WTC11 (cell line): ENCODE measurements around the gene LY9.

ENCODE experiments used
- USF2 ChIP-seq: sonication (generic); formaldehyde crosslinking; IDR thresholded peaks from 2 replicates; pipeline ENCODE4 v1.8.1; 2023; ENCODE audit warnings: mild to moderate bottlenecking, missing genetic modification reagents, moderate library complexity
- TF ChIP-seq, protein P1 (sequence below): fragments of 250-450 bp; sonication (Bioruptor Pico); IDR thresholded peaks from 2 replicates; pipeline ENCODE4 v2.1.2; 2022; ENCODE audit warnings: mild to moderate bottlenecking, moderate library complexity
- TF ChIP-seq, protein P2 (sequence below): fragments of 200-600 bp; IDR thresholded peaks from 2 replicates; pipeline ENCODE4 v1.8.0; 2022; ENCODE audit warnings: antibody characterized with exemption

DNA sequence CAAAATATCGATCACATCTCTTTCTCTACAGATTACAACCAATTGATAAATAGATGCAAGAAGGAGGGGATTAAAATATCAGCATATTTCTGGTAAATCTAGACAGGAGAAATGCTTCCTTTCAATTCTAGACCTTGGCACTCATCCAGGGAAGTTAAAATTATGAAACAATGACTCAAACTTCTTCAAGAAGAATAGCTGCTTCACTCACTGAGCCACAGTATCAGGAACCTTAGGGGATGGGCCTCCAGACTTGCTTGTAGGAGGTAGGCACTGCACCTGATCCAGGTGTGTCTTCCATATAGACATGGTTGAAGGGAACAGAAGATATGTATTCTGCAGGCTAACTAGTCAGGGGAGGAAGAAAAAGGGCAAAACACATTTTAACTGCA, 47.1 kb upstream of the LY9 start:
- TF ChIP-seq, protein P1, sequence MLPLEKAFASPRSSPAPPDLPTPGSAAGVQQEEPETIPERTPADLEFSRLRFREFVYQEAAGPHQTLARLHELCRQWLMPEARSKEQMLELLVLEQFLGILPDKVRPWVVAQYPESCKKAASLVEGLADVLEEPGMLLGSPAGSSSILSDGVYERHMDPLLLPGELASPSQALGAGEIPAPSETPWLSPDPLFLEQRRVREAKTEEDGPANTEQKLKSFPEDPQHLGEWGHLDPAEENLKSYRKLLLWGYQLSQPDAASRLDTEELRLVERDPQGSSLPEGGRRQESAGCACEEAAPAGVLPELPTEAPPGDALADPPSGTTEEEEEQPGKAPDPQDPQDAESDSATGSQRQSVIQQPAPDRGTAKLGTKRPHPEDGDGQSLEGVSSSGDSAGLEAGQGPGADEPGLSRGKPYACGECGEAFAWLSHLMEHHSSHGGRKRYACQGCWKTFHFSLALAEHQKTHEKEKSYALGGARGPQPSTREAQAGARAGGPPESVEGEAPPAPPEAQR, result no peak
- TF ChIP-seq, protein P2, sequence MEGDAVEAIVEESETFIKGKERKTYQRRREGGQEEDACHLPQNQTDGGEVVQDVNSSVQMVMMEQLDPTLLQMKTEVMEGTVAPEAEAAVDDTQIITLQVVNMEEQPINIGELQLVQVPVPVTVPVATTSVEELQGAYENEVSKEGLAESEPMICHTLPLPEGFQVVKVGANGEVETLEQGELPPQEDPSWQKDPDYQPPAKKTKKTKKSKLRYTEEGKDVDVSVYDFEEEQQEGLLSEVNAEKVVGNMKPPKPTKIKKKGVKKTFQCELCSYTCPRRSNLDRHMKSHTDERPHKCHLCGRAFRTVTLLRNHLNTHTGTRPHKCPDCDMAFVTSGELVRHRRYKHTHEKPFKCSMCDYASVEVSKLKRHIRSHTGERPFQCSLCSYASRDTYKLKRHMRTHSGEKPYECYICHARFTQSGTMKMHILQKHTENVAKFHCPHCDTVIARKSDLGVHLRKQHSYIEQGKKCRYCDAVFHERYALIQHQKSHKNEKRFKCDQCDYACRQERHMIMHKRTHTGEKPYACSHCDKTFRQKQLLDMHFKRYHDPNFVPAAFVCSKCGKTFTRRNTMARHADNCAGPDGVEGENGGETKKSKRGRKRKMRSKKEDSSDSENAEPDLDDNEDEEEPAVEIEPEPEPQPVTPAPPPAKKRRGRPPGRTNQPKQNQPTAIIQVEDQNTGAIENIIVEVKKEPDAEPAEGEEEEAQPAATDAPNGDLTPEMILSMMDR, result no peak
- no peak for TF ChIP-seq USF2 (CRISPR knock-in tag)
